Progenitor cell of endocrine pancreas (in vitro differentiated cells): ENCODE results near the gene WDR72. TPM values are rescaled to one million over a fixed set of nuclear protein-coding genes. Genes with fewer than 3 reads are reported as not detected.
A peak's percentile ranks its signal among the peaks of the same experiment; 100 is the strongest.
"Not testable (repeated sequence)": the region's sequence is repeated elsewhere in the genome, so short reads cannot be mapped to it uniquely, and the experiment has no call there.

ENCODE experiments used
- DNase-seq: peaks from one replicate; pipeline ENCODE4 v3.0.0; 2021; ENCODE audit warnings: low spot score; ENCODE audit not compliant: unreplicated experiment
- H3K27ac Mint-ChIP-seq: 2 replicates; pipeline ENCODE4 v1.8.0; 2021; ENCODE audit warnings: mild to moderate bottlenecking, moderate library complexity, mixed read lengths
- H3K27me3 Mint-ChIP-seq: 2 replicates; pipeline ENCODE4 v1.8.0; 2021; ENCODE audit warnings: mixed read lengths
- H3K36me3 Mint-ChIP-seq: 2 replicates; pipeline ENCODE4 v1.8.0; 2022; ENCODE audit warnings: mixed read lengths; ENCODE audit not compliant: insufficient read depth
- H3K4me1 Mint-ChIP-seq: 2 replicates; pipeline ENCODE4 v1.8.0; 2021; ENCODE audit warnings: low read depth, mixed read lengths
- H3K4me3 Mint-ChIP-seq: 2 replicates; pipeline ENCODE4 v1.8.0; 2021; ENCODE audit warnings: low read depth, mild to moderate bottlenecking, moderate library complexity, mixed read lengths
- H3K9me3 Mint-ChIP-seq: 2 replicates; pipeline ENCODE4 v1.8.0; 2021; ENCODE audit warnings: low read depth, mixed read lengths
- total RNA-seq: library from RNA; stranded (reverse); gene quantifications from 2 replicates; pipeline ENCODE4 v1.2.1, GENCODE V29; 2021
- TF ChIP-seq, protein P1 (sequence below): fragments of 200-600 bp; sonication (generic); IDR thresholded peaks from one replicate; pipeline ENCODE4 v1.5.0; 2021; ENCODE audit warnings: antibody characterized with exemption, mild to moderate bottlenecking; ENCODE audit not compliant: unreplicated experiment

Gene WDR72
- total RNA-seq, 1 donor from 2014 or later: 26.6 TPM

DNA sequence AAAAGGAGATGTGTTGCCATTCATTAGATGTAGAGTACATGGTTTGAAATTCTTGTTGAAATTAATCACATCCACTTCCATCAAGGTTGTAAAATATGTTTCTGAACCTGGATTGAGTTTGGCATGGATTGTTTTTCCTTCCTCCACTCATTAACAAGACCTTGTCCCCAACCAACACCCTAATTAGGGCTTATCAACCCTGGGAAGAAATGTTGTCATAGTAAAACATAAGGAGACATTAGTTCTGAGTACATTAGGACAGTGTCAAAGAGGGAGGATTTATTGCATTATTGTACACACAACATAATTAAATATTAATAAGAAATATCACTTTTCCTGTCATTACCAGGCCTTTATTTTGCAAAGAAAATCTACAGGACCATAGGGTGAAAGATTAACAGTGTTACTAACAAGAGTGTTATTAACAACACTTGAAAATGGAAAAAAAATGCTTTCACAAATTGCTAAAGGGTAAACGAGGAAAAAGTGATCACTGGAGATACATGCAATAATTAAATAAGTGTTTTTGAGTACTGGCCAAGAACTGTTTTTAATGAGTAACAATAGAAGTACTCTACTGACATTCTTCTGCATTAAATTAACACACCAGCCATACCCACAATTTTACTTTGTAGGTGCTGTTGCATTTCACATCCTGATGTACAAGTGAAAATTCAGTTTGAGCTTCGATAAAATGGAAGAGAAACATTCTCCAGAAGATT is 30.4 kb upstream of the WDR72 start:
- Mint-ChIP-seq H3K27ac (no peak overlapping the region), H3K9me3 (peaks cover 6% of the 10 kb centered on the region), H3K4me3 (no peak overlapping the region), H3K36me3 (peaks cover 2% of the 10 kb centered on the region), H3K27me3 (no peaks in the 10 kb centered on the region), H3K4me1 (peaks cover 36% of the 10 kb centered on the region)
- DNase-seq: no peak
- TF ChIP-seq, protein P1, sequence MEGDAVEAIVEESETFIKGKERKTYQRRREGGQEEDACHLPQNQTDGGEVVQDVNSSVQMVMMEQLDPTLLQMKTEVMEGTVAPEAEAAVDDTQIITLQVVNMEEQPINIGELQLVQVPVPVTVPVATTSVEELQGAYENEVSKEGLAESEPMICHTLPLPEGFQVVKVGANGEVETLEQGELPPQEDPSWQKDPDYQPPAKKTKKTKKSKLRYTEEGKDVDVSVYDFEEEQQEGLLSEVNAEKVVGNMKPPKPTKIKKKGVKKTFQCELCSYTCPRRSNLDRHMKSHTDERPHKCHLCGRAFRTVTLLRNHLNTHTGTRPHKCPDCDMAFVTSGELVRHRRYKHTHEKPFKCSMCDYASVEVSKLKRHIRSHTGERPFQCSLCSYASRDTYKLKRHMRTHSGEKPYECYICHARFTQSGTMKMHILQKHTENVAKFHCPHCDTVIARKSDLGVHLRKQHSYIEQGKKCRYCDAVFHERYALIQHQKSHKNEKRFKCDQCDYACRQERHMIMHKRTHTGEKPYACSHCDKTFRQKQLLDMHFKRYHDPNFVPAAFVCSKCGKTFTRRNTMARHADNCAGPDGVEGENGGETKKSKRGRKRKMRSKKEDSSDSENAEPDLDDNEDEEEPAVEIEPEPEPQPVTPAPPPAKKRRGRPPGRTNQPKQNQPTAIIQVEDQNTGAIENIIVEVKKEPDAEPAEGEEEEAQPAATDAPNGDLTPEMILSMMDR: no peak

DNA sequence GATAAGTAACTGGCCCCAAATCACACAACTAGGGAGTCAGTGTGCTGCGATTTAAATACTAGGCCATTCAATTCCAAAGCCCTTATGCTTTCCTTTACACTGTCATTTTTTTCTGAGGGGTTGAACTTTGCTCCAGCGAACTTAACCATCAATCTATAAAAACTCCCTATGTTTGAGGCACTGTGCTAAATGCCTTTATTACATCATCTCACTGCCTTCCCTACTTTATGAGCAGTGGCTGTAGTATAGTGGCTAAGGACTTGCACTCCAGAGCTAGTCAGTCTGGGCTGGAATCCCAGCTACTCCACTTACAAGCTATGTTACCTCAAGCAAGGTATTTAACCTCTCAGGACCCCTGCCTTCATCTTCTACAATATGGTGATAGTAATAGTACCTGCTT is 26.9 kb upstream of the WDR72 start:
- no peak for DNase-seq
- no peak overlapping the region for H3K4me3 Mint-ChIP-seq
- H3K27me3 Mint-ChIP-seq: no peaks in the 10 kb centered on the region
- H3K27ac Mint-ChIP-seq: no peak overlapping the region
- TF ChIP-seq, protein P1: no peak
- H3K9me3 Mint-ChIP-seq: peaks cover 17% of the 10 kb centered on the region
- H3K36me3 Mint-ChIP-seq: peaks cover 2% of the 10 kb centered on the region
- H3K4me1 Mint-ChIP-seq: peaks cover 31% of the 10 kb centered on the region

DNA sequence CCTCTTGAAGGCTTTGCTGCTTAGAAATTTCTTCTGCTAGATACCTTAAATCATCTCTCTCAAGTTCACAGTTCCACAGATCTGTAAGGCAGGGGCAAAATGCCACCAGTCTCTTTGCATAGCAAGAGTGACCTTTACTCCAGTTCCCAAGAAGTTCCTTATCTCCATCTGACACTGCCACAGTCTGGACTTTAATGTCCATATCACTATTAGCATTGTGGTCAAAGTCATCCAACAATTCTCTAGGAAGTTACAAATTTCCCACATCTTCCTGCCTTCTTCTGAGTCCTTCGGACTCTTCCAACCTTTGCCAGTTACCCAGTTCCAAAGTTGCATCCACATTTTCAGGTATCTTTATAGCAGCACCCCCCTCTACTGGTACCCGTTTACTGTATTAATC is 25.8 kb upstream of the WDR72 start:
- peaks cover 23% of the 10 kb centered on the region for H3K9me3 Mint-ChIP-seq
- DNase-seq, H3K27me3 Mint-ChIP-seq, H3K4me3 Mint-ChIP-seq, H3K27ac Mint-ChIP-seq, H3K36me3 Mint-ChIP-seq: not testable (repeated sequence)
- peaks cover 22% of the 10 kb centered on the region for H3K4me1 Mint-ChIP-seq

DNA sequence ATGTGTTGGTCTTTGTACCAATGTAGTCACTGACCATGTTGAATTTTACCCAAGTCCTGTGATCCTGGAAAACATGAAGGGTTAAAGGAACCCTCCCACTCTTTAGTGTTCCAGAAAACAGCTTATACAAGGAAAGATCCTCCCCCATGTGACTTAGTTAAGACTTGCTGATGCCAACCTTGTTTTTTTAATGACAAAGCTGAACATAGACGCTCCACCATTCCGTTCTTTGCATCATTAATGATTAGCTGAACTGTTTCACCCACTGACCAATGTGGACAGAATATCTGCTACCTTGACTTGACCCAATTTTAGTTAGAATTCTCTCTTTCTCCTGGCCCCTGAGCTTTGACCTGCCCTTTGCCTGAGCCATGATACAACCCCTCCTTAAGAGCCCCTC is 3.5 kb upstream of the WDR72 start:
- DNase-seq: no peak
- Mint-ChIP-seq H3K4me1 (peaks cover 5% of the 10 kb centered on the region), H3K4me3 (no peak overlapping the region), H3K27me3 (peaks cover 14% of the 10 kb centered on the region), H3K27ac (no peak overlapping the region), H3K9me3 (no peaks in the 10 kb centered on the region), H3K36me3 (no peaks in the 10 kb centered on the region)
- TF ChIP-seq, protein P1: no peak

DNA sequence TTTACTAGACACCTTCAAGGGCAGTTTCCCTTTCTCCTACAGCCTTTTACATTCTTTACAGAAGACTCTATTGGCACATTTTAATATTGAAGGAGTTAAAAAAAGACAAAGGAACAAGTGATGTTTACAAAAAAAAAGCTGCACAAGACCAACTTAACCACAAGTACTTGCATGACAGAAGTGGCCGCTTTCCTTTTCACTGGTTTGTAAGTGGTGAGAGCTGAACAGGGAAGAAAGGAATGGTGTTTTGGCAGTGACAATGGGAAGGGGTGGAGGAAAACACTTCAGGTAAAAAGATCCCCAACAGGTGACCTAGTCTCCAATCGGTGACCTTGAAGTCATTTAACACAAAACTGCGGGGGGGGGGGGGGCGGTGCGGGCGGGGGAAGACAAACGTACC is 1.1 kb downstream of the WDR72 start:
- H3K27me3 Mint-ChIP-seq: peaks cover 14% of the 10 kb centered on the region

More for the DNA sequence above, 1.1 kb downstream of the WDR72 start:
- peak overlapping the region; percentile 58 for H3K4me3 Mint-ChIP-seq
- H3K9me3 Mint-ChIP-seq: no peaks in the 10 kb centered on the region
- no peak for DNase-seq
- H3K36me3 Mint-ChIP-seq: no peaks in the 10 kb centered on the region
- TF ChIP-seq, protein P1: no peak
- H3K27ac Mint-ChIP-seq: no peak overlapping the region
- peaks cover 12% of the 10 kb centered on the region for H3K4me1 Mint-ChIP-seq
